ENCODE data around the gene OPCML. TPM values are rescaled to one million over a fixed set of nuclear protein-coding genes. Genes with fewer than 3 reads are reported as not detected.

The OPCML gene
- total and polyA plus RNA-seq, 2 experiments from 2014 or later = 1.2 to 4.4 TPM

DNA sequence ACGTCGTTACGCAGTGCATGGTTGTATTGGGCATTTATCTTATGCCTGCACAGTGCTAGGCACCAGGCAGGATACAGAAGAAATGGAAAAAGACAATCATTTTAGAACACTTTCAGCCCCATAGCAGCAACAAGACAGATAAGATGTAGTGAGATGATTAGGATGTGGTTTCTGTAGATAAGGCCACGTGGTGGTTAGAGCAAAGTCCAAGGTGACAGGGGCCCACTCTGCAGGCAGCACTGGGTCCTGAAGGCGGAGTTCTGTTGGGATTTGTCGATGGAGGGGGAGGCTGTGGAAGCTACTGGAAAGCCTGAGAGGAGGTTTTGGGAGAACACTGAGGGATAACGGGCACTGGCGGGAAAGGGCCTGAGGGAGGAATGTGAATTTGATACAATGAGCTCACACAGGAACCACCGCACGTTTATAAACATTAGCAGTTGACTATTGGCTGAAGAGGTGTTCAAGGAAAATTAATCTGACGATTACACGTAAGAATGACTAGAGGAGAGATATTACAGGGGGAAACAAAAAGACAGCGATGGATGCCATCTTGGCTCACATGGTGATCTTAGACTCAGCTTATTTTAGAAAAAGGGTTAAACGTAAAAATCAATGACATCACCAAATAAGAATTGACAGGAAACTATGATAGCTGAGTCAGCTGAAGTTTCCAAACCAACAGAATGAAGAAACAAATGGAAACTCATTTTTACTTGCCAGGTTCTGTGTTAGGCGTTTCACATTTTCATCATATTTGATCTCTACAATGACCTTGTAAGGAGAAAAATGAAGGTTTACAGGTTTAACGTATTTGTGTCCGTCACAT lies 551.0 kb downstream of the OPCML start:
- H3K27me3 ChIP-seq (ENCODE audit: insufficient read depth) = no peaks in the 10 kb centered on the region
- H3K79me2 ChIP-seq (replicated peaks; ENCODE audit: insufficient read depth) = no peaks in the 10 kb centered on the region
- H3K4me1 ChIP-seq (ENCODE audit: insufficient read depth) = no peaks in the 10 kb centered on the region
- Mint-ChIP-seq H3K27me3 (ENCODE audit: insufficient read depth, low read depth, poor library complexity) (peaks cover 4% of the 10 kb centered on the region), H3K36me3 (ENCODE audit: low read depth) (no peaks in the 10 kb centered on the region), H3K4me3 (no peak overlapping the region), H3K4me1 (peaks cover 25% of the 10 kb centered on the region), H3K27ac (no peak overlapping the region), H3K9me3 (no peaks in the 10 kb centered on the region)
- TF ChIP-seq, protein P1, sequence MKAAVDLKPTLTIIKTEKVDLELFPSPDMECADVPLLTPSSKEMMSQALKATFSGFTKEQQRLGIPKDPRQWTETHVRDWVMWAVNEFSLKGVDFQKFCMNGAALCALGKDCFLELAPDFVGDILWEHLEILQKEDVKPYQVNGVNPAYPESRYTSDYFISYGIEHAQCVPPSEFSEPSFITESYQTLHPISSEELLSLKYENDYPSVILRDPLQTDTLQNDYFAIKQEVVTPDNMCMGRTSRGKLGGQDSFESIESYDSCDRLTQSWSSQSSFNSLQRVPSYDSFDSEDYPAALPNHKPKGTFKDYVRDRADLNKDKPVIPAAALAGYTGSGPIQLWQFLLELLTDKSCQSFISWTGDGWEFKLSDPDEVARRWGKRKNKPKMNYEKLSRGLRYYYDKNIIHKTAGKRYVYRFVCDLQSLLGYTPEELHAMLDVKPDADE (IDR thresholded peaks at IDR 0.05) = no peak
- no peak for TF ChIP-seq REST (IDR thresholded peaks at IDR 0.05; ENCODE audit: unreplicated experiment)
- no peak for TF ChIP-seq NANOG (IDR thresholded peaks at IDR 0.05; ENCODE audit: borderline replicate concordance)
- no peak for TF ChIP-seq EZH2phosphoT487 (IDR thresholded peaks at IDR 0.05; ENCODE audit: unreplicated experiment)
- no peak for TF ChIP-seq POLR2AphosphoS5 (IDR thresholded peaks at IDR 0.05; ENCODE audit: low read depth)
- TF ChIP-seq STAT1 (IDR thresholded peaks at IDR 0.05; ENCODE audit: unreplicated experiment) = no peak
- TF ChIP-seq CTCF (conservative IDR thresholded peaks at IDR 0.05; ENCODE audit: low read depth in 2 of 2) = no peak
- no peak for TF ChIP-seq JUNB (IDR thresholded peaks at IDR 0.05; ENCODE audit: unreplicated experiment)
- H3K9me2 ChIP-seq (ENCODE audit: insufficient read depth) = no peaks in the 10 kb centered on the region
- H3K36me3 ChIP-seq (ENCODE audit: insufficient read depth) = no peaks in the 10 kb centered on the region
- no peak overlapping the region for H3K4me2 ChIP-seq
- no peaks in the 10 kb centered on the region for H4K20me1 ChIP-seq (replicated peaks; ENCODE audit: insufficient read depth)
- H3K27ac ChIP-seq (ENCODE audit: low read depth) = no peak overlapping the region
- ATAC-seq = no peak
- H2AFZ ChIP-seq = no peak overlapping the region
- no peak for DNase-seq (ENCODE audit: low spot score)
- H3F3A ChIP-seq (replicated peaks; ENCODE audit: low read depth) = no peaks in the 10 kb centered on the region
- H3K4me3 ChIP-seq = no peak overlapping the region

- no peaks in the 10 kb centered on the region for H3F3A ChIP-seq (replicated peaks; ENCODE audit: low read depth)
- H3K4me3 Mint-ChIP-seq = no peak overlapping the region
- H3K27ac Mint-ChIP-seq = no peak overlapping the region
- no peak overlapping the region for H3K4me3 ChIP-seq
- H3K36me3 Mint-ChIP-seq (ENCODE audit: low read depth) = no peaks in the 10 kb centered on the region
- H3K27me3 Mint-ChIP-seq (ENCODE audit: insufficient read depth, low read depth, poor library complexity) = peaks cover 4% of the 10 kb centered on the region
- no peaks in the 10 kb centered on the region for H4K20me1 ChIP-seq (replicated peaks; ENCODE audit: insufficient read depth)
- H3K27ac ChIP-seq (ENCODE audit: low read depth) = no peak overlapping the region
- H3K27me3 ChIP-seq (ENCODE audit: insufficient read depth) = no peaks in the 10 kb centered on the region
- H2AFZ ChIP-seq = no peak overlapping the region
- H3K9me2 ChIP-seq (ENCODE audit: insufficient read depth) = no peaks in the 10 kb centered on the region
- H3K4me2 ChIP-seq = no peak overlapping the region
- DNase-seq (ENCODE audit: low spot score) = no peak
- H3K4me1 ChIP-seq (ENCODE audit: insufficient read depth) = no peaks in the 10 kb centered on the region
- no peaks in the 10 kb centered on the region for H3K9me3 Mint-ChIP-seq
- peaks cover 25% of the 10 kb centered on the region for H3K4me1 Mint-ChIP-seq
- no peaks in the 10 kb centered on the region for H3K36me3 ChIP-seq (ENCODE audit: insufficient read depth)
- H3K79me2 ChIP-seq (replicated peaks; ENCODE audit: insufficient read depth) = no peaks in the 10 kb centered on the region
- ATAC-seq = no peak
- TF ChIP-seq, protein P1 (IDR thresholded peaks at IDR 0.05) = no peak
- TF ChIP-seq EZH2 (IDR thresholded peaks at IDR 0.05; ENCODE audit: low read depth, unreplicated experiment) (no peak), JUNB (IDR thresholded peaks at IDR 0.05; ENCODE audit: unreplicated experiment) (no peak), STAT1 (IDR thresholded peaks at IDR 0.05; ENCODE audit: unreplicated experiment) (no peak)
Measured at GRCh38 chr11:132980670-132981069, 551.6 kb downstream of the OPCML start.

Measured in GM23338 (cell line).